OCI-LY7 (cell line): ENCODE measurements around the gene CYP3A7. TPM values are rescaled to one million over a fixed set of nuclear protein-coding genes. Genes with fewer than 3 reads are reported as not detected.

Experiments used
- BruUV-seq: library from RNA; stranded (reverse); fragments of 400-500 nt; replicated peaks from 2 replicates; lab custom pipeline; 2021; lab: Mats Ljungman, UMichigan
- CTCF ChIA-PET: fragments of 300-600 bp; sonication (Branson Sonifier 250); formaldehyde crosslinking; loops from one replicate; lab custom pipeline; 2022; ENCODE audit warnings: antibody characterized with exemption; ENCODE audit not compliant: unreplicated experiment; lab: Charles Lee
- POLR2A ChIA-PET: fragments of 300-600 bp; sonication (Branson Sonifier 250); formaldehyde crosslinking; loops from one replicate; lab custom pipeline; 2022; ENCODE audit warnings: antibody characterized with exemption; lab: Charles Lee
- DNase-seq: peaks from one replicate; pipeline ENCODE4 v3.0.0-alpha.2; 2015; ENCODE audit warnings: low spot score
- H2AFZ ChIP-seq: fragments of 200-600 bp; sonication (generic), shearing (Covaris generic); 2 replicates; pipeline ENCODE4 v1.6.1; 2014; ENCODE audit warnings: mild to moderate bottlenecking, antibody characterized with exemption, low read length, moderate library complexity
- H3K27ac ChIP-seq: fragments of 200-600 bp; sonication (generic); 2 replicates; pipeline ENCODE4 v1.5.1; 2014; ENCODE audit warnings: mixed run types, low read depth, mild to moderate bottlenecking, moderate library complexity, low read length, inconsistent platforms; ENCODE audit not compliant: poor library complexity, severe bottlenecking
- H3K36me3 ChIP-seq: fragments of 200-600 bp; sonication (generic); 2 replicates; pipeline ENCODE4 v1.6.1; 2014; ENCODE audit warnings: mild to moderate bottlenecking, antibody characterized with exemption, low read length, moderate library complexity, mixed read lengths; ENCODE audit not compliant: insufficient read depth
- H3K4me1 ChIP-seq: fragments of 200-600 bp; sonication (generic); 2 replicates; pipeline ENCODE4 v1.5.1; 2014; ENCODE audit warnings: mild to moderate bottlenecking, low read length; ENCODE audit not compliant: insufficient read depth, poor library complexity, severe bottlenecking
- H3K4me2 ChIP-seq: fragments of 200-600 bp; sonication (generic); 2 replicates; pipeline ENCODE4 v1.6.1; 2014; ENCODE audit warnings: mild to moderate bottlenecking, low read length
- H3K4me3 ChIP-seq: fragments of 200-600 bp; sonication (generic); 2 replicates; pipeline ENCODE4 v1.5.1; 2014; ENCODE audit warnings: mild to moderate bottlenecking, low read depth, low read length; ENCODE audit not compliant: poor library complexity, severe bottlenecking
- H3K79me2 ChIP-seq: fragments of 200-600 bp; sonication (generic); 2 replicates; pipeline ENCODE4 v1.6.1; 2016; ENCODE audit warnings: low read depth, mild to moderate bottlenecking, low read length, moderate library complexity, mixed read lengths; ENCODE audit not compliant: insufficient read depth
- H3K9me2 ChIP-seq: fragments of 200-600 bp; sonication (generic); 2 replicates; pipeline ENCODE4 v1.6.1; 2016; ENCODE audit warnings: mild to moderate bottlenecking, low read length, mixed read lengths; ENCODE audit not compliant: insufficient read depth
- H3K9me3 ChIP-seq: fragments of 200-600 bp; sonication (generic); 2 replicates; pipeline ENCODE4 v1.6.1; 2014; ENCODE audit warnings: mild to moderate bottlenecking, mixed run types, low read length, mixed read lengths
- H4K20me1 ChIP-seq: fragments of 200-600 bp; sonication (generic); 2 replicates; pipeline ENCODE4 v1.6.1; 2014; ENCODE audit warnings: mild to moderate bottlenecking, antibody characterized with exemption, low read length, moderate library complexity, mixed read lengths; ENCODE audit not compliant: insufficient read depth
- CTCF ChIP-seq: fragments of 200-600 bp; sonication (generic); conservative IDR thresholded peaks from 2 replicates; pipeline ENCODE4 v1.5.1; 2014; ENCODE audit warnings: mild to moderate bottlenecking, antibody characterized with exemption, low read length, moderate library complexity, mixed read lengths
- EZH2phosphoT487 ChIP-seq: fragments of 200-600 bp; sonication (generic); IDR thresholded peaks from 2 replicates; pipeline ENCODE4 v1.6.1; 2018; ENCODE audit warnings: low read depth, borderline replicate concordance, mild to moderate bottlenecking, mixed run types, antibody characterized with exemption, low read length, moderate library complexity, mixed read lengths
- intact Hi-C: fragments of 100-400 bp; cut with micrococcal nuclease; formaldehyde crosslinking; loops from one replicate; pipeline ENCODE4 v1.10.0; 2022; ENCODE audit not compliant: unreplicated experiment
- total RNA-seq, 2 experiments: library from RNA; depleted of rRNA in 1 of 2; stranded (reverse); fragments of >200 nt in 1 of 2; shearing (Covaris generic) in 1 of 2; gene quantifications; 2 replicates each; pipeline ENCODE4 v1.2.3, GENCODE V29; 2014 to 2022

CYP3A7 gene
- total RNA-seq, 2 experiments from 2014 or later: not detected

- H3K4me1 ChIP-seq: no peaks in the 10 kb centered on the region
- CTCF ChIA-PET: no interaction called here
- no peaks in the 10 kb centered on the region for H3K36me3 ChIP-seq
- H3K4me2 ChIP-seq: no peak overlapping the region
- no peaks in the 10 kb centered on the region for H3K9me3 ChIP-seq
- TF ChIP-seq CTCF (no peak), EZH2phosphoT487 (no peak)
- H4K20me1 ChIP-seq: no peaks in the 10 kb centered on the region
- no peak for DNase-seq
- BruUV-seq: no TSS peak
- H3K9me2 ChIP-seq: no peaks in the 10 kb centered on the region
- H3K27ac ChIP-seq: no peak overlapping the region
- no peak overlapping the region for H3K4me3 ChIP-seq
- intact Hi-C loops: no loop called here
- H3K79me2 ChIP-seq: no peaks in the 10 kb centered on the region
- H2AFZ ChIP-seq: no peak overlapping the region
- POLR2A ChIA-PET: interaction anchor here (0.6 kb wide), 1 partner anchor 102 kb away, joined by 3 read pairs; no protein-coding TSS in a partner anchor
Measured at GRCh38 chr7:99742737-99743394, 7.9 kb upstream of the CYP3A7 start.

- Histone ChIP-seq H2AFZ (no peak overlapping the region), H3K79me2 (no peaks in the 10 kb centered on the region), H3K4me3 (no peak overlapping the region), H3K4me2 (no peak overlapping the region), H3K9me3 (no peaks in the 10 kb centered on the region), H3K27ac (no peak overlapping the region), H4K20me1 (no peaks in the 10 kb centered on the region), H3K9me2 (no peaks in the 10 kb centered on the region), H3K4me1 (no peaks in the 10 kb centered on the region), H3K36me3 (no peaks in the 10 kb centered on the region)
- DNase-seq: no peak
- POLR2A ChIA-PET: no interaction called here
- no TSS peak for BruUV-seq
- CTCF ChIA-PET: no interaction called here
- TF ChIP-seq EZH2phosphoT487 (no peak), CTCF (no peak)
- intact Hi-C loops: no loop called here
Measured at GRCh38 chr7:99741441-99741795, 6.4 kb upstream of the CYP3A7 start.
